D721Med (cell line): ENCODE data around the gene URM1.
A peak's percentile ranks its signal among the peaks of the same experiment; 100 is the strongest.
"Not testable (repeated sequence)": the region's sequence is repeated elsewhere in the genome, so short reads cannot be mapped to it uniquely, and the experiment has no call there.

Experiments used
- DNase-seq: peaks from one replicate; pipeline ENCODE4 v3.0.0; 2011; ENCODE audit warnings: low spot score; ENCODE audit not compliant: insufficient read length
- FAIRE-seq: peaks from 2 replicates; lab custom pipeline; 2011; peaks lifted over from hg19 to GRCh38; lab: Jason Lieb, UNC
- CTCF ChIP-seq: IDR thresholded peaks from 2 replicates; pipeline ENCODE4 v1.5.1; 2012; ENCODE audit warnings: mild to moderate bottlenecking, control low read depth; ENCODE audit not compliant: insufficient read depth; ENCODE audit errors: missing control alignments

The URM1 gene

GRCh38 chr9:128325629-128326028, 45.5 kb upstream of the URM1 start:
- no peak for TF ChIP-seq CTCF
- FAIRE-seq (no peak), DNase-seq (no peak)

- TF ChIP-seq CTCF: no peak
- no peak for FAIRE-seq
- no peak for DNase-seq
Observed at GRCh38 chr9:128333451-128333869, 37.7 kb upstream of the URM1 start.

- no peak for DNase-seq
- TF ChIP-seq CTCF: no peak
- FAIRE-seq: no peak
Observed at GRCh38 chr9:128335161-128335560, 36.0 kb upstream of the URM1 start.

- no peak for TF ChIP-seq CTCF
- DNase-seq (no peak), FAIRE-seq (no peak)
Observed at GRCh38 chr9:128335914-128336313, 35.3 kb upstream of the URM1 start.

- DNase-seq: no peak
- no peak for TF ChIP-seq CTCF
- FAIRE-seq: no peak
Observed at GRCh38 chr9:128337936-128338335, 33.2 kb upstream of the URM1 start.

- FAIRE-seq, DNase-seq: not testable (repeated sequence)
Observed at GRCh38 chr9:128338852-128339614, 32.1 kb upstream of the URM1 start.

GRCh38 chr9:128339761-128340690, 31.1 kb upstream of the URM1 start, which contains the start of gene SLC27A4:
Gene SLC27A4, plus strand, starts transcription at chr9:128340527. Its CDS starts 2,606 bp downstream, at chr9:128343133.
- peak; percentile 82 for DNase-seq
- no peak for TF ChIP-seq CTCF
- no peak for FAIRE-seq
